GM12874 (cell line): ENCODE data around the gene NR1H3.

Experiments
- CTCF ChIP-seq: IDR thresholded peaks from 2 replicates; pipeline ENCODE4 v1.5.1; 2011; ENCODE audit warnings: low read depth, mild to moderate bottlenecking, control low read depth, low read length, moderate library complexity; ENCODE audit not compliant: insufficient read depth

Gene NR1H3

DNA sequence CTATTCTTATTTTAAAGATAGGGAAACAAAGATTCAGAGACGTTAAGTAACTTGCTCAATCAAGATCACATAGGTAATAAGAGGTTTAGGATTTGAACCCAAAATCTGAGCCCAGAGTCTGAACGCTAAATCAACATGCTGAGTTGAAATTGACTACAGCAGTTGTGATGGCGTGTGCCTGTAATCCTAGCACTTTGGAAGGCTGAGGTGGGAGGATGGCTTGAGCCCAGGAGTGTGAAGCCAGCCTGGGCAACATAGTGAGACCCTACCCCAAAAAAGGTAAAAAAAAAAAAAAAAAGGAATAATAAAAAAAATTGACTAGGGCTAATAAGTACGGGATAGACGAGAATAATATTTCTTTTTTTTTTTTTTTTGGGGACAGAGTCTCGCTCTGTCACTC, 1.4 kb upstream of the NR1H3 start:
- no peak for TF ChIP-seq CTCF

GRCh38 chr11:47257177-47257516, 649 bp upstream of the NR1H3 start:
- TF ChIP-seq CTCF, result no peak

DNA sequence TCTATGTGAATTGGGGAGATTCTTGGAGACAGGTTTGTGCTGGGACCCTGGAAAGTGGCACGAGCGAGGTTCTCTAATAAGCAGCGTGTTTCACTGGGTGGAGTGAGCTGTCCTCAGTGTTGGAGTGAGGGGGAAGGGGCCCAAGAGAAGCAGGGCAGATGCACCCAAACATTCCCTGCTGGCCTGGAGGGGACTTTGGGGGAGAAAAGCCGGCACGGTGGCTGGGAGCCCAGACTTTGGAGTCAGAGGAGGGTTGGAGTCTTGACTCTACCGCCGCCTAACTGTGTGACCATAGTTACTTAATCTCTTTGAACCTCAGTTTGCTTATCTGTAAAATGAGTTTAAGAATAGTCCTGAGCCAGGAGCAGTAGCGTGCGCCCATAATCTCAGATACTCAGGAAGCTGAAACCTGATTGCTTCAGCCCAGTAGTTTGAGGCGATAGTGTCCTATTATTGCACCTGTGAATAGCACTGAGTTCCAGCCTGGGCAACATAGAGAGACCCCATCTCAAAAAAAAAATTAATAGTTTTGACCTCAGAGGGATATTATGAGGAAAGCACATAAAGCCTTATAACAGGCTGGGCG, 614 bp downstream of the NR1H3 start:
- TF ChIP-seq CTCF, result no peak

DNA sequence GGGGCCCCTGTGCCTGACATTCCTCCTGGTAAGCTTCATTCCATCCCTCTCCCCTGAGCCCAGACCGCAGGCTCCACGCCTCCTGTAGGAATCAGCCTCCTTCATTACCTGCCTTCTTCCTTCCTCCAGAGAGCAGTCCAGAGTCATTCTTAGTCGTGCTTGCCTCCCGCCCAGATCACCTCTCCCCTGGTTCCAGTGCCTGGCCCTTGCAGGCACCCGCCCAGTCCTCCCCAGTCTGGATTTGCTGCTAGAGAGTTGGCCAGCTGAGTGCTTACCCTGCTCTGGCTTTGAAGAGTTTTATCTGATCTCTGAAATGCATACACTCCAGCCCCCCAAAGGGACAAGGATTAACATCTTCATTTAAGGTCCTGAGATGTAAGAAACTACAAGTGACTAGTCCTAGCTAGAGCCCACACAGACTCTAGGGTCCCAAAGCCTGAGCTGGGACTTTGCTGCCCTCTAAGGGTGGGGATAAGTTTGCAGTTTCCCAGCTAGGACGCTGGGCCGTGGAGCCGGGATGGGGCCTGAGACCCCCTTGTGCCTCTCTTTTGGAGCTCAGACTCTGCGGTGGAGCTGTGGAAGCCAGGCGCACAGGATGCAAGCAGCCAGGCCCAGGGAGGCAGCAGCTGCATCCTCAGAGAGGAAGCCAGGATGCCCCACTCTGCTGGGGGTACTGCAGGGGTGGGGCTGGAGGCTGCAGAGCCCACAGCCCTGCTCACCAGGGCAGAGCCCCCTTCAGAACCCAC, 1.6 kb downstream of the NR1H3 start:
- peak; percentile 61 for TF ChIP-seq CTCF

GRCh38 chr11:47260366-47260765, 2.6 kb downstream of the NR1H3 start:
- no peak for TF ChIP-seq CTCF

- TF ChIP-seq CTCF, result no peak
These were observed 3.5 kb downstream of the NR1H3 start for GRCh38 chr11:47261291-47261800.

DNA sequence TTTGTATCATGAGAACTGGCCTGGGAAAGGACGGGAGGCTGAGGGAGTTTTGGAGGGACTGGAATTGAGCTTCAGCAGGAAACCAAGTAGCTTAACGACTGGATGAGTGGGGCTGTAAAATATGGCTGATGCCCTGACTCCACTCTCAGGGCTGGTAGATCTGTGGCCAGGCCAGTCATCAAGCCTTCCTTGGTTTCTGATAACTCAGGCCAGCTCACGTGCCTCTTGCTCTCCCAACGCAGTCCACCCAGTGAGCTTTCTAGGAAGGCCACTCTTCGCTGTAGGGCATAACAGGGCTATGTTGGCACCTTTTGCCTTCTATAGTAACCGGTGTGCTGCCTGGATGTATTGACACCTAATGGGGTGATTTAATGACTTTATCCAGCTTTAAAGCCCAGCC, 6.3 kb downstream of the NR1H3 start:
- no peak for TF ChIP-seq CTCF
